Measurements from ENCODE around the gene SCML2.

DNA sequence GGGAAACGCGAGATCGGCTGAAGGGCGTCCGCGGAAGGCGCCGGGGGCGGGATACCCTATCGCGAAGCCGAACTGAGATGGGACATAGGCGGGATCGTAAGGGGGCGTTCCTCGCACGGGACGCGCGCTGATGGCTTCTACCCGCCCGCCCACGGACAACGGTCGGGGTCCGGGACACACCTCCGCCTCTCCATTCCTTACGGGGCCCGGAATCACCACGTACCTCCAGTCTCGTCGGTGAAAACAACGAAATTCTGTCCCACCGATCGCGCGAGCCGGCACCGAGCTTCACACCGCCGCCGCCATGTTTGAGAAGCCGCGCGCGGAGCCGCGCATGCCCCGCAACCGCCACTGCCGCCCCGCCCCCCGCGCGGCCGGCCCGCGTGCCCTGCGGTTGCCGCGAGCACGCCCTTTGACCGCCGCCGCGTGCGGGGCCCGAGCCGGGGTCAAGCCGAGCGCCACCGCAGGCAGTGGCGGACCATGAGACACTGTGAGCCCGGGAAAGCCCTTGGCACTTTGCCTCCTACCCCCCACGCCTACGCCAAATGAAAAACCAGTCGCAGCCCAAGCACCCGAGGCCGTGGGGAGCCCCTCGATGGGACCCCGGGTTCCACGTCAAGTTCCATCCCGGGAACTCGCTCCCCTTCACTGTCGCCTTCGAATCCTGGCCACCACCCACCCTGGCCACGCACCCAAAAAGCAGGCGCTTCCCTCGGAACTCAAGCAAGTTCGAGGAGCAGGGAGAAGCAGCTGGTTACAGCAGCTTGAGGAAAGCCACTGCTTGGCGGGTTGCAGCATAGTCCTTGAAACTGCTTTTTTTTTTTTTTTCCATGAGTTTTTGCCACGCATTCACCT lies at the start of gene SCML2:
- TF ChIP-seq, protein P1, sequence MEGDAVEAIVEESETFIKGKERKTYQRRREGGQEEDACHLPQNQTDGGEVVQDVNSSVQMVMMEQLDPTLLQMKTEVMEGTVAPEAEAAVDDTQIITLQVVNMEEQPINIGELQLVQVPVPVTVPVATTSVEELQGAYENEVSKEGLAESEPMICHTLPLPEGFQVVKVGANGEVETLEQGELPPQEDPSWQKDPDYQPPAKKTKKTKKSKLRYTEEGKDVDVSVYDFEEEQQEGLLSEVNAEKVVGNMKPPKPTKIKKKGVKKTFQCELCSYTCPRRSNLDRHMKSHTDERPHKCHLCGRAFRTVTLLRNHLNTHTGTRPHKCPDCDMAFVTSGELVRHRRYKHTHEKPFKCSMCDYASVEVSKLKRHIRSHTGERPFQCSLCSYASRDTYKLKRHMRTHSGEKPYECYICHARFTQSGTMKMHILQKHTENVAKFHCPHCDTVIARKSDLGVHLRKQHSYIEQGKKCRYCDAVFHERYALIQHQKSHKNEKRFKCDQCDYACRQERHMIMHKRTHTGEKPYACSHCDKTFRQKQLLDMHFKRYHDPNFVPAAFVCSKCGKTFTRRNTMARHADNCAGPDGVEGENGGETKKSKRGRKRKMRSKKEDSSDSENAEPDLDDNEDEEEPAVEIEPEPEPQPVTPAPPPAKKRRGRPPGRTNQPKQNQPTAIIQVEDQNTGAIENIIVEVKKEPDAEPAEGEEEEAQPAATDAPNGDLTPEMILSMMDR (IDR thresholded peaks at IDR 0.05): no peak
- peak in 1 of 2 donors; percentile 37 for TF ChIP-seq POLR2A (IDR thresholded peaks at IDR 0.05)
